OCI-LY7 (cell line): ENCODE results near the gene PPP1R36.
A peak's percentile ranks its signal among the peaks of the same experiment; 100 is the strongest.

Experiments
- CTCF ChIP-seq: fragments of 200-600 bp; sonication (generic); conservative IDR thresholded peaks from 2 replicates; pipeline ENCODE4 v1.5.1; 2014; ENCODE audit warnings: mild to moderate bottlenecking, antibody characterized with exemption, low read length, moderate library complexity, mixed read lengths
- EZH2phosphoT487 ChIP-seq: fragments of 200-600 bp; sonication (generic); IDR thresholded peaks from 2 replicates; pipeline ENCODE4 v1.6.1; 2018; ENCODE audit warnings: low read depth, borderline replicate concordance, mild to moderate bottlenecking, mixed run types, antibody characterized with exemption, low read length, moderate library complexity, mixed read lengths

- TF ChIP-seq CTCF: peak; percentile 99
- no peak for TF ChIP-seq EZH2phosphoT487
These were observed 38.7 kb upstream of the PPP1R36 start for GRCh38 chr14:64510825-64511671.
